K562 (cell line): Measurements from ENCODE around the gene MED13L. TPM values are rescaled to one million over a fixed set of nuclear protein-coding genes. Genes with fewer than 3 reads are reported as not detected.

ENCODE experiments used
- ERF ChIP-seq: fragments of 450-650 bp; formaldehyde crosslinking; IDR thresholded peaks from 2 replicates; pipeline ENCODE4 v1.4.0; 2020; ENCODE audit warnings: mild to moderate bottlenecking, mixed read lengths
- ETV5 ChIP-seq: sonication (generic); formaldehyde crosslinking; IDR thresholded peaks from 2 replicates; pipeline ENCODE4 v1.4.0; 2020; ENCODE audit warnings: low read depth, mild to moderate bottlenecking, missing genetic modification reagents
- MBD1 ChIP-seq: fragments of 250-450 bp; sonication (Bioruptor Pico); IDR thresholded peaks from 2 replicates; pipeline ENCODE4 v1.8.0; 2022; ENCODE audit warnings: inconsistent platforms
- MLLT1 ChIP-seq, 2 experiments: fragments of 450-650 bp; IDR thresholded peaks; 2 replicates each; pipeline ENCODE4 v1.6.1; 2016
- NCOA2 ChIP-seq, 2 experiments: fragments of 450-650 bp; IDR thresholded peaks; 2 replicates each; pipeline ENCODE4 v1.6.1; 2018; ENCODE audit warnings: mild to moderate bottlenecking in 2 of 2, moderate library complexity in 1 of 2; ENCODE audit not compliant: partially characterized antibody in 2 of 2
- NR2C2 ChIP-seq, 2 experiments: fragments of 200-800 bp in 1 of 2; sonication (Bioruptor generic) in 1 of 2; sonication (generic) in 1 of 2; formaldehyde crosslinking in 1 of 2; IDR thresholded peaks; 2 replicates each; pipeline versions ENCODE4 v1.6.1 to v1.8.0; 2016 to 2022; ENCODE audit warnings: mild to moderate bottlenecking in 1 of 2, missing compliant biosample characterization in 1 of 2, missing genetic modification characterization in 1 of 2, missing genetic modification reagents in 1 of 2
- RREB1 ChIP-seq: fragments of 250-450 bp; sonication (Bioruptor Pico); IDR thresholded peaks from 2 replicates; pipeline ENCODE4 v1.4.0; 2020
- SNIP1 ChIP-seq: fragments of 450-650 bp; IDR thresholded peaks from 2 replicates; pipeline ENCODE4 v1.7.1; 2017; ENCODE audit warnings: low read depth, mild to moderate bottlenecking
- ZKSCAN8 ChIP-seq: fragments of 200-800 bp; sonication (Bioruptor generic); IDR thresholded peaks from 2 replicates; pipeline ENCODE4 v1.6.1; 2016; ENCODE audit warnings: missing genetic modification characterization, missing compliant biosample characterization
- ZMIZ1 ChIP-seq, 2 experiments: fragments of 150-350 bp in 1 of 2; IDR thresholded peaks; 2 replicates each; pipeline ENCODE4 v1.6.1; 2012 to 2016; ENCODE audit warnings: low read depth in 2 of 2, low read length in 2 of 2, mild to moderate bottlenecking in 1 of 2, moderate library complexity in 1 of 2
- ZNF561 ChIP-seq: fragments of 450-650 bp; formaldehyde crosslinking; conservative IDR thresholded peaks from 2 replicates; pipeline ENCODE4 v1.4.0; 2020; ENCODE audit warnings: mild to moderate bottlenecking, moderate library complexity
- polyA plus RNA-seq, 8 experiments: library from polyadenylated mRNA; depleted of rRNA in 4 of 8; stranded (reverse) in 5 of 8; unstranded in 3 of 8; fragments of >200 nt; fragmentation: Nextera tagmentation in 2 of 8; fragmentation: Illumina TruSeq in 1 of 8; extraction: Ambion mirVana in 2 of 8; extraction: Trizol in 1 of 8; gene quantifications; 2 replicates each; pipeline versions ENCODE4 v1.2.1 to v1.2.3, GENCODE V29; 2011 to 2014; ENCODE audit warnings: inconsistent platforms in 1 of 8, missing spikeins in 1 of 8
- total RNA-seq, 7 experiments: library from RNA; depleted of rRNA in 6 of 7; stranded (reverse); fragments of >200 nt in 6 of 7; fragmentation: Illumina TruSeq in 2 of 7; extraction: Trizol in 2 of 7; gene quantifications; 2 replicates each; pipeline versions ENCODE4 v1.2.1 to v1.2.3, GENCODE V29; 2011 to 2021; ENCODE audit warnings: low replicate concordance in 1 of 7

The MED13L gene
- total and polyA plus RNA-seq, 9 of the 15 experiments (the other 6 are each of a cell fraction or from before 2014, with no cell fraction given) = 13.4 to 90.3 (median 36.9) TPM

- no peak for TF ChIP-seq RREB1 (CRISPR knock-in tag)
- TF ChIP-seq NCOA2 (IDR thresholded peaks at IDR 0.05; ENCODE audit: partially characterized antibody in 2 of 2) = peak; percentile 75 to 88
- TF ChIP-seq SNIP1 = no peak
- TF ChIP-seq MBD1 (CRISPR knock-in tag) = no peak
- peak; percentile 70 for TF ChIP-seq ZKSCAN8 (CRISPR knock-in tag)
- no peak for TF ChIP-seq NR2C2 (CRISPR knock-in tag; IDR thresholded peaks at IDR 0.05)
- 0 out of 2 replicates have a peak, but pooled peaks have one; percentile 13 for TF ChIP-seq NR2C2 (tag; IDR thresholded peaks at IDR 0.05)
- TF ChIP-seq ZMIZ1 (IDR thresholded peaks at IDR 0.05; ENCODE audit: low read depth in 2 of 2, low read length in 2 of 2) = peak in 1 of 2 experiments; percentile 97; a peak in 2 of 4 replicates
- TF ChIP-seq ERF = peak; percentile 18; the same call in 1 of the 2 replicates
- peak; percentile 70 to 73; a peak in 3 of 4 replicates for TF ChIP-seq MLLT1 (IDR thresholded peaks at IDR 0.05)
- TF ChIP-seq ZNF561 (CRISPR knock-in tag) = no peak
- TF ChIP-seq ETV5 (CRISPR knock-in tag) = peak; percentile 23; the same call in 1 of the 2 replicates
These were observed 80.5 kb downstream of the MED13L start (continued) for GRCh38 chr12:116196752-116197718.
